ENCODE measurements around the gene HEYL.
"Not testable (repeated sequence)": the region's sequence is repeated elsewhere in the genome, so short reads cannot be mapped to it uniquely, and the experiment has no call there.

HEYL gene

DNA sequence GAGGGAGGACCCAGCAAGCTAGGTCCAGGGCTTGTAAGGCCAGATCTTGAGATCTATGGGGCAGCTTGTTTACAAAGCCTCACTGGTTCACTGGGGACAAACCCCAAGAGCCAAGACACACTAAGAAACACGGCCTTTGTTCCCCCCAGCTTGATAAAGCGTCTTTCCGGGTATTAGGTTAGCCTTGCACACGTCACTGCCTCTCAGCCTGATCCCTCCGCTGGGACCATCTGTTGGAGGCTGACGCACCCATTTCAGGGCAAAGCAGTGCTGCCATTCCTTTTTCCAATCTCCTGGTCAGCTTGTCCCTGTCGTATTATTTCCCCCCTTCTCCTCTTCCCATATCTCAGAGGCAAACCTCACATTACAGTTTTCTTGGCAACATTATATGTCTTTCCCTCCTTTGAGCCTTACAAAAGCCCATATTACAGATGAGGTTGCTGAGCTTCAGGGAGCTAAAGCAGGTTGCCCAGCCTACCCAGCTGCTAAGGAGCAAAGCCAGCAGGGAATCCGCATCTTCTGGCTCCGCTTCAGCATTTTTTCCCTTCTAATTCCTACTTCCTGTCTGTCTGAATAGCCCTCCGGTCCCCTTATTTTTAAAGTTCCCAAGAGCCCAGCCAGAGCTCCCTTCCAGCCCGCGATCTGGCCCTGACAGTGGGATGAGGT, 4.1 kb downstream of the HEYL start:
- no peak for DNase-seq

DNA sequence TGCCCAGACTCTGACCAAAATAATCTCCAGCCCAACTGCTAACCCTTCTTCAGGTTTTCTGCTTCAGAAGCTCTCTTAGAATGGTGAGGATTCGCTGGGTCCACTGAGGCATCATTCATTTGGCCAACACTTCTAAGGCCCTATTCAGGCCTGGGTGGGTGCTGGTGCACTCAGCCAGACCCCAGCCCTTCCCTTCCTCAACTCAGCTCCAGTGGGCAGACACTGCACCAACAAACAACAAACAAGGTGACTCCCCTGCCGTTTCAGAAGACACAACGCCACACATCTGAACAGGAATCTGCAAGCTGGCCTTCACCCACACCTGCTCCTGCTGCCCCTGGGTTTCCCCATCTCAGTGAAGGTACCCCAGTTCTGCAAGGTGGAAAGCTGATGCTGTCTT, 6.0 kb downstream of the HEYL start:
- no peak for DNase-seq

DNA sequence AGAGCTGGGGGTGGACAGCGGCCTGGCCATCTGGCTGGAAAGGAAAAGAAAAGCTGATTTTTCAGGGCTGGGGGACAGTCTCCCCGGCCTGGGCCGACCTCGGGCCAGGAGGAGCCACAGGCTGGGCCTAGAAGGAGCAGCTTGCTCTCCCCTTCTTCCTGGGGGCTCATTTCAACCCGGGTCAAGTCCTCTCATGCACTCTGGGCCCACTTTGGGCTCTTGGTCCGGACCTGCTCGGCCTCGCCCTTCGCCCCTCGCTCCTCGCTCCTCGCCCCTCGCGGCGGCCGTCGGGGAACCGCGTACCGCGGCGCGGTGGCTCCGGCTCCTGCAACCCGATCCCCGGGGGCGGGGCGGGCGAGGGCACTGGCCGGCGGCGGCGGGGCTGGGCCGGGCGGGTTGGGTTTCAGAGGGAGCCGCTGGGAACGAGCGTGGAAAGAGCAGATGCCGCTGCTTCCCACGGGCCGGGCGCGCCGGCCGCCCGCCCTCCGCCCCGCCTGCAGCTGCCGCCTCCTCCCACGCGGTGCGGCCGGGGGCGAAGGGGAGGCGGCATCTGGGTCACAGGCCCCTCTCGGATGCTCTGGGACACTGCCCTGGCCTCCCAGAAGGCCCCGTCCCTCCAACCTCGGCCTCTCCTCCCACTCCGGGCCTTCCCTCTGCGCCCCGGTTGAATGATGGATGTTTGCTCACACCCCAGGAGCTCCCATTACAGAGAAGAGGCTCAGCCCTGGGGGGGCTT, 6.6 kb downstream of the HEYL start:
- DNase-seq, result peak; percentile 11

DNA sequence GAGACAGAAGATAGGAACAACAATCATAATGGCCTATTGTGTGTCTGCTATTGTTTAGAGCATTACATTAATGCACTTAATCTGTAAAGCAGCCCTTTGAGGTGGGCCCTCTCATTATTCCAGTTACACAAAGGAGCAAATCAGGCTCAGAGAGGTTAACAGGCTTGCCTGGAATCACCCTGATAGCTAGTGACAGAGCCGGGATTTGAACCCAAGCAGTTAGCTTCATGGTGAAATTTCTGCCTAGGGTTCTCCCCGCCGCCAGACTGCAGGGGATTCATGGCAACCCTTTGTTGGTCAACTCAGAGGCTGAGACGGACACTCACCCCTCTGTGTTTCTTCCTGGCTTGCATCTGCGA, 7.1 kb downstream of the HEYL start:
- no peak for DNase-seq

GRCh38 chr1:39631361-39632322, 7.8 kb downstream of the HEYL start:
- no peak for DNase-seq

DNA sequence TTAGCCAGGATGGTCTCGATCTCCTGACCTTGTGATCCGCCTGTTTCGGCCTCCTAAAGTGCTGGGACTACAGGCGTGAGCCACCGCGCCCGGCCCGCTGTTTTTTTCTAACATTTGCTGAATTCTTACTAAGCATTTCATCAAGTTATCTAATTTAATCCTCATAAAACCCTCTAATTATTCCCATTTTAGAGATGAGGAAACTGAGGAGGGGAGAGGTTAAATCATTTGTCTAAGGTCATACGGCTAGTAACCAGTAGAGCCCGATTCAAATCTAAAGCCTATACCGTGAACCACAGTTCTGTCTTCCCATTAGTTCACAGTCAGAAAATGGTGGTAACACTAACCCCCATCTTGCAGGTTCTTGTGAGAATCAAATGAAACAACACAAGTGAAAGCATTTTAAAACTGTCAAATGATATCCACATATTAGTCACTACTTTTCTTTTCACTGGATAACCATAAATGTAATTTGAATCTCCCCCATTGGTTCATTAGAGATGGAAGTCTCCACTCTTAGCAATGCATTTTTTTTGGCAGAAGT, 10.6 kb downstream of the HEYL start:
- no peak for DNase-seq

- no peak for DNase-seq
Measured at GRCh38 chr1:39626646-39627045, 12.8 kb downstream of the HEYL start.

DNA sequence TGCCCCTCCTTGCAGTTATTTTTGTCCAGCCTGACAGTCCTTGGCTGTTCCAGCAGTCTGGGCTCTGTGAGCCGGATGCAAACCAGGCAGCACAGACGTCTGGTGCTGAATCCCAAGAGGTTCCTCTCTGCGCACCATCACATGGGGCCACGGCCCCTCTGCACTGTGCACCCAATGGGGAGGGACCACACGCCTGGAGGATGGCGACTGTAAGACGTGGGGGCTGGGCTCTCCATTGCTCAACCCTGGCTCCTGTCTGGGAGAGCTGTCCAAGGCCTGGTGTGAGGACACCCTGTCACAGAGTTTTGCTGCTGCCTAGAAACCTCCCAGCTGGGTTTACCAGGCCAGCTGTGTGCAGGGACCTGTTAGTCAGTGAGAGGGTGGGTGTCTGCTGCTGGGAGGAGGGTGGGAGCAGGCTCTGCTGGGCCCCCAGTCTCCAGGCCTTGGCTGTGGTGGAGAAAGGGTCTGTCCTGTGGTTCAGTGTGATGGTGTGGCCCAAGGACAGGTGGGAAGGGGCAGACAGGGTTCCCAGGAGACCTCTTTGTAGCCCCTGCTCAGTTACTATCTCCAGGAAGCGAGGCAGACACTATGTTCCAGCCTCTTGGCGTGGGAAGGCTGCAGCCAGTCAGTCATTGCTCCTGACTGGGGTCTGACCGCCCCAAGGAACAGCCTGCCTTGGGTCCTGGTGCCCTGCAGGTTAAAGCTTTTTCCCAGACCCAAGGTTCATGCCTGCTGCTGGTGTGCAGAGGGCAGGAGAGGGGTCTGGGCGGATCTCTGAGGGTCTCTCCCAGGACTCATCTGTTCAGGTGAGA, 13.8 kb downstream of the HEYL start:
- peak; percentile 28 for DNase-seq

DNA sequence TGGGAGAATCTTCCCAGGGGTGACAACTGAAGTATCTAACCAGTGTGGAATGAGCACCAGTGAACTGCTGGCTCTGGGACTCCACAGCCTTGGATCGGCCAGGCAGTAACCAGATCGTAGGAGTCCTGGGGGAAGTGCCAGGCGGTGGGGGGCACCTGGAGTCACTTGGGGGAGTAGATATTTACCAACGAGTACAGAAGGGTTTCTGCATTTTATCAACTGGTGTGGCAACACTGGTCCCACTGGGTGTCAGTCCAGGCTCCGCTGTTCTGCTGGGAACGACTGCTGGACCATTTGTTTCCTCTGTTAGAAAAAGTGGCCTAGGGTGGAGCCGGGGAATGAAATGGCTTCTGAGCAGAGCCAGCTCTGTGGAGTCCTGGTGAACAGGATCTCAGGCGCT, 14.4 kb downstream of the HEYL start:
- DNase-seq, result no peak

GRCh38 chr1:39623053-39623452, 16.4 kb downstream of the HEYL start:
- no peak for DNase-seq

DNA sequence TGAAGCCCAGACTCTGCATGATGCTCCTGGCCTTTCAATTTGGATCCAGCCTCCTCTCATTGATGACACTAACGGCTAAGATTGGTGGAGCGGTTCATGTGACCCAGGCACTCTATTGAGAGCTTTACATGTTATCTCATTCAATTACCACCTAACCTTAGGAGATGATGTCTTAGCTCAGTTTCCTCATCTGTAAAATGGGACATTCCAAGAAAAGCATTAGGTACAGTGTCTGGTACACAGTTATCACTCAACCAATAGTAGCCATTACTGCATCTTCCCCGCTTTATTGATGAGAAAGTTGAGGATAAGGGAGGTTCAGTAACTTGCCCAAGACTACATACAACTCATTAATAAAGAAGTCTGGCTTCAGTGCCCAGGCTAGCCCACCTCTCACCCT, 17.0 kb downstream of the HEYL start:
- DNase-seq, result no peak

DNA sequence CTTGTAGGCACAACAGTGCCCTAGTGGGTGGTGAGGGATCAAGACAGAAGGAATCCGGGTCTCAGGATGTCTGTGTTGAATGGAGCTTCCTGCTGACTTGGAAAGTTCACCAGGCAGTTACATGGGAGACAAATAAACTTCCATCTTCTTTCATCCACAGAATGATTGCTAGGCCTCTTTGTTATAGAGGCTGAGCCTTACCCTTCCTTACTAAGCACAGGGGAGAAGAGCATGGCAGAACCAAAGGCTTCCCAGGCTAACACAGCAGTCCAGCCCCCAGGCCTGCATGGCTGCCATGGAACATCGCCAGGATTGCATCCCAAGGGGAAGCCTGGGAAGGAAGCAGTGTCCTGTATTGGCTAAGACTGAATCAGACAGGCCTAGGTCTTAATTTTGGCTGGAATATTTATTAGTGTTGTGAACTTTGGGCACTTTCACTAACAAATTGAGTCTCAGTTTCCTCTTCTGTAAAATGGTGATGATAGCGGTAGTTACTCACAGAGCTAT, 18.7 kb downstream of the HEYL start:
- DNase-seq, result no peak

DNA sequence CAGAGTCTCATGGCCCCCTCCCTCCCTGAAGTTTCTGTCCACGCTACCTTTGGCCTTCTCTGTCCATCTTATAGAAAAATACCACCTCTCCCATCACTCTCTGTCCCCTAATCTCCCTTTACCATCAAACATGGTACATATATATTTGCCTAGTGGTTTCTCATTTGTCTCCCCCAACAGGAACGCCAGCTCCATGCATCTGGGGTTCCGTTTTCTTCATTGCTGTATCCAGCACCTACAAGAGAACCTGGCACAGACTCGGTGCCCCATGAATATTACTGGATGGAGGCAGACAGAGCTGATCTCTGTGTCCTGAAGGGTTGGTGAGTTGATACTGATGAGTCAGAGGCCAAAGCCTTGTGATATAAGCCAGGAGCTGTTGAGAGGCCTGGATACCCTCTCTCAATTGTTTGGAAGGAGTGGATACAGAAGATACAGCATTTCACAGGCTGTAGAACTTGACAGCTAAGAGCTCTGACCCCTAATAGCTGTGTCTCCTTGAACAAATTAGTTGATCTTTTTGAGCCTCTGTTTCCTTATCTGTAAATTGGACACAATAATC, 21.9 kb downstream of the HEYL start:
- DNase-seq, result no peak

DNA sequence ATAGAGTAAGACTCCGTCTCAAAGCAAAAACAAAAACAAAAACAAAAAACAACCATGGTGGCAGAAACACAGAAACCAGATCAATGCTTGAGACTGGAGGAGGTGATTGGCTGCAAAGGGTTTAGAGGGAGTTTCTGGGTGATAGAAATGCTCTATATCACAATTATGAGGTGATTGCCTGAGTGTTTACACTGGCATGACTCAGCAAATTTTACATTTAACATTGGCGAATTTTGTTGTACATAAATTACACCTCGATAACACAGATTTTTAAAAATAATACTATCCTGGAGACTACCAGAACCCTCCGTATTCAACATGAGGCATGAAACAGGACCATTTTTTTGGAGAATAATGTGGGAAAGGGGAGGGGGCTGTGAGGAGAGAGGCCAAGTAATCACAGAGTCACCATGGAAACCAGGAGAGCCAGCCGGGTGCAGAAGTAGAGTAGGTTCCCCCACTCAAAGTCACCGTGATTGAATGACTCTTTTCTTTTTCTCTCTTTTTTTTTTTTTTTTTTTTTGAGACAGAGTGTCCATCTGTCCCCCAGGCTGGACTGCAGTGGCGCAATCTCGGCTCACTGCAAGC, 24.3 kb downstream of the HEYL start:
- DNase-seq, result no peak

DNA sequence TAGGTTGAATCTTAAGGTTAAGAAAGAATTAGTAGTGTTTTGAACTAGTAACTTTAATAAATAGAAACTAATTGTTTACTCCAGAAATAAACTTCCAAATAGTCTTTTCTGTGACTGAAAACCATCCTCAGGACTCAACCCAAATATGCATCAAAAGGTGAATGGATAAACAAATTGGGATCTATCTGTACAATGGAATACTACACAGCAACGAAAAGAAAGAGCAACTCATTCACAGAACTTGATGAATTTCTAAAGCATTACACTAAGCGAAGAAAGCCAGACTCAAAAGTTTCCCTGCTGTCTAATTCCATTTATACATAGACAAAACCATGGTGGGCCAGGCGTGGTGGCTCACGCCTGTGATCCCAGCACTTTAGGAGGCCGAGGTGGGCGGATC, 25.0 kb downstream of the HEYL start:
- DNase-seq, result no peak

DNA sequence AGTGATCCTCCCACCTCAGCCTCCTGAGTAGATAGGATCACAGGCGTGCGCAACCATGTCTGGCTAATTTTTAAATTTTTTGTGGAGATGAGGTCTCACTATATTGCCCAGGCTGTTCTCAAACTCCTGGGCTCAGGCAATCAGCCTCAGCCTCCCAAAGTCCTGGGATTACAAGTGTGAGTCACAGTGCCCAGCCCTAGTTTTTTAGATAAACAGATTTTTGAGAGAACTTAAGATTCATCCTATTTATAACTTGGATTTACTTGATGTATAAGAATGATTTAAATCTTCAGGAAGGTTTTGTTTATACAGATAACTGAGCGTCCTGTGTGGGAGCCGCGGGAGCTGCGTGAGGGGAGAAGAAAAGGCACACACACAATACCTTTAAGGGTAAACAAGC, 26.2 kb downstream of the HEYL start:
- DNase-seq, result no peak

- peak; percentile 38 for DNase-seq
Measured at GRCh38 chr1:39609618-39610331, 29.7 kb downstream of the HEYL start.

DNA sequence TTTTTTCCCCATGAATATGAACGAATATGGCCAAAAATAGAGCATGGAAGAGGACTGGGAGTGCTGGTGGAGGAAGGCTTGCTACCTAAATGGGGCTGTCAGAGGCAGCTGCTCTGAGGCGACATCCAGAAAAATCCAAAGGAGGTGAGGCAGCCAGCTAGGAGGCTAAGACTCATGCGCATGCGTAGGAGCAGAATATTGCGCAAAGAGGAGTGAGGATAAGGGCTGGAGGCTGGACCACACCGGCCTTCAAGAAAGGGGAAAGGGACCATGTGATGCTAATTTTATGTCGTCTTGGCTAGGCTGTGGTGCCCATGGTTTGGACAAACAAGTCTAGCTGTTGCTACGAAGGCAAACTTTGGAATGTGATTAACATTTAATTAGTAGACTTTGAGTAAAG, 30.5 kb downstream of the HEYL start:
- DNase-seq, result no peak

DNA sequence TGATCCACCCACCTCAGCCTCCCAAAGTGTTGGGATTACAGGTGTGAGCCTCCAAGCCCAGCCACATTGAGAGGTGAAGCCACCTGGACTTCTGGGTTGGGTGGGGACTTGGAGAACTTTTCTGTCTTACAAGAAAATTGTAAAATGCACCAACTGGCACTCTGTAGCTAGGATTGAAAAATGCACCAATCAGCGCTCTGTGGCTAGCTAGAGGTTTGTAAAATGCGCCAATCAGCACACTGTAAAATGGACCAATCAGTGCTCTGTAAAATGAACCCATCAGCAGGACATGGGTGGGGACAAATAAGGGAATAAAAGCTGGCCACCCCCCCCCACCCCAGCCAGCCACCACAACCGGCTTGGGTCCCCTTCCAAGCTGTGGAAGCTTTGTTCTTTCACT, 35.8 kb downstream of the HEYL start:
- not testable (repeated sequence) for DNase-seq

DNA sequence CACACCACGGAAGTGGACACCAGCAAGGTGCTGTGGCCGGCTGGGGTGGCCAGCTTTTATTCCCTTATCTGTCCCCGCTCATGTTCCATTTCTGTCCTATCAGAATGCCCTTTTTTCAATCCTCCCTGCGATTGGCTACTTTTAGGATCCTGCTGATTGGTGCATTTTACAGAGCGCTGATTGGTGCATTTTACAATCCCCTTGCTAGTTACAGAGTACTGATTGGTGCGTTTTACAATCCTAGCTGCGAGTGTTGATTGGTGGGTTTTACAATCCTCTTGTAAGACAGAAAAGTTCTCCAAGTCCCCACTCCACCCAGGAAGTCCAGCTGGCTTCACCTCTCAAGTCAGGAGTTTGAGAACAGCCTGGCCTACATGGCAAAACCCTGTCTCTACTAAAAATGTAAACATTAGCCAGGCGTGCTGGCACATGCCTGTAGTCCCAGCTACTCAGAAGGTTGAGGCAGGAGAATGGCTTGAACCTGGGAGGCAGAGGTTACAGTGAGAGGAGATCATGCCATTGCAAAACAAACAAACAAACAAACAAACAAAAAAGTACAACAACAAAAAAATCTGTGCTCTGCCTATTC, 37.7 kb downstream of the HEYL start:
- not testable (repeated sequence) for DNase-seq
